HFFc6 (cell line): ENCODE data around the gene FAM222A. TPM values are rescaled to one million over a fixed set of nuclear protein-coding genes. Genes with fewer than 3 reads are reported as not detected.

Experiments used
- DNase-seq: peaks from one replicate; pipeline ENCODE4 v3.0.0-alpha.2; 2018
- H3K27ac Mint-ChIP-seq: 2 replicates; pipeline ENCODE4 v1.8.0; 2020; ENCODE audit warnings: mild to moderate bottlenecking, mixed read lengths
- H3K27me3 Mint-ChIP-seq: 2 replicates; pipeline ENCODE4 v1.8.0; 2021; ENCODE audit warnings: mild to moderate bottlenecking, moderate library complexity, mixed read lengths; ENCODE audit not compliant: insufficient read depth
- H3K36me3 Mint-ChIP-seq: 2 replicates; pipeline ENCODE4 v1.8.0; 2021; ENCODE audit warnings: low read depth, mixed read lengths
- H3K4me1 Mint-ChIP-seq: 2 replicates; pipeline ENCODE4 v1.8.0; 2020; ENCODE audit warnings: low read depth, mixed read lengths
- H3K4me3 Mint-ChIP-seq: 2 replicates; pipeline ENCODE4 v1.8.0; 2020; ENCODE audit warnings: mild to moderate bottlenecking, moderate library complexity, mixed read lengths
- H3K9me3 Mint-ChIP-seq: 2 replicates; pipeline ENCODE4 v1.8.0; 2020; ENCODE audit warnings: mild to moderate bottlenecking, mixed read lengths
- total RNA-seq, 6 experiments: library from RNA; stranded (reverse); fragmentation: NEBNext Ultra II Directional; extraction: Animal tissue kit (Norgen Biotek cat#: 25700); gene quantifications; 2 replicates in 1 of 6; 3 replicates in 5 of 6; pipeline ENCODE4 v1.2.3, GENCODE V29; 2021
- TF ChIP-seq, protein P1 (sequence below): fragments of 200-600 bp; sonication (generic); IDR thresholded peaks from 2 replicates; pipeline ENCODE4 v1.5.0; 2021; ENCODE audit warnings: antibody characterized with exemption, mild to moderate bottlenecking

The FAM222A gene
- total RNA-seq, 6 experiments from 2014 or later = 0.46 to 0.65 (median 0.64) TPM

DNA sequence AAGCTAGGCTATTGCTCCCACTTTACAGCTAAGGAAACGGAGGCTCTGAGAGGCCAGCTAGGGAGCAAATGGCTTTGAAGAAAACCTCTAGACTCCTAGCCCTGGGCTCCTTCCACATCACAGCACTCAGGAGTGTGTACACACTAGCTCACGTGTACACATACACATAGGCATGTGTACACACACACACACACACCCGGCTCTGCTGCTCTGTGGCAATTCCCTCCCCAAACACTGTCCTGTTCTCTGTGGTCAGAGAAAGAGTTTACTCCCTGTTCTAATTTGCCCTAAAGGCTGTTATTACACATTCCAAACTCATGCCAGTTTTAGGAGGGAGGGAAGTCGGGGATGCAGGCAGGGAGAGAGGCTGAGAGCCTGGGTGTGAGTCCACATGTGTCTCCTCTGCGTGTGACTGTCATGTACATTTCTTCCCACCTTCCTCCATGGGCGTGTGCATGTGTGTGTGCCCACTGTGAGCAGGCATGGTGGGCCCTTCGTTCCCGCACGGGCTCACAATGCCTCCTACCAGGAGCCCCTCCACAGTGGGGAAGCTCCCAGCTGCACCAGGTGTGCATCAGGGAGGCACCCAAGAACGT lies 105.4 kb downstream of the FAM222A start:
- H3K36me3 Mint-ChIP-seq = no peaks in the 10 kb centered on the region
- H3K27ac Mint-ChIP-seq = peak overlapping the region; percentile 39; the same call in 1 of the 2 replicates
- TF ChIP-seq, protein P1, sequence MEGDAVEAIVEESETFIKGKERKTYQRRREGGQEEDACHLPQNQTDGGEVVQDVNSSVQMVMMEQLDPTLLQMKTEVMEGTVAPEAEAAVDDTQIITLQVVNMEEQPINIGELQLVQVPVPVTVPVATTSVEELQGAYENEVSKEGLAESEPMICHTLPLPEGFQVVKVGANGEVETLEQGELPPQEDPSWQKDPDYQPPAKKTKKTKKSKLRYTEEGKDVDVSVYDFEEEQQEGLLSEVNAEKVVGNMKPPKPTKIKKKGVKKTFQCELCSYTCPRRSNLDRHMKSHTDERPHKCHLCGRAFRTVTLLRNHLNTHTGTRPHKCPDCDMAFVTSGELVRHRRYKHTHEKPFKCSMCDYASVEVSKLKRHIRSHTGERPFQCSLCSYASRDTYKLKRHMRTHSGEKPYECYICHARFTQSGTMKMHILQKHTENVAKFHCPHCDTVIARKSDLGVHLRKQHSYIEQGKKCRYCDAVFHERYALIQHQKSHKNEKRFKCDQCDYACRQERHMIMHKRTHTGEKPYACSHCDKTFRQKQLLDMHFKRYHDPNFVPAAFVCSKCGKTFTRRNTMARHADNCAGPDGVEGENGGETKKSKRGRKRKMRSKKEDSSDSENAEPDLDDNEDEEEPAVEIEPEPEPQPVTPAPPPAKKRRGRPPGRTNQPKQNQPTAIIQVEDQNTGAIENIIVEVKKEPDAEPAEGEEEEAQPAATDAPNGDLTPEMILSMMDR = no peak
- H3K4me1 Mint-ChIP-seq = peaks cover 16% of the 10 kb centered on the region
- DNase-seq = peak; percentile 88
- H3K9me3 Mint-ChIP-seq = no peaks in the 10 kb centered on the region
- peak overlapping the region; percentile 44; the same call in 1 of the 2 replicates for H3K4me3 Mint-ChIP-seq
- H3K27me3 Mint-ChIP-seq = peaks cover 4% of the 10 kb centered on the region; the same call in 1 of the 2 replicates

Other genes with a start within 250 kb of the FAM222A start
- gene KCTD10, start 236.5 kb upstream of the FAM222A start, total RNA-seq = 100 to 1,000 TPM; 127 to 145 (median 134) TPM
- 10 to 100 TPM; 41.3 to 43.6 (median 43.1) TPM for gene UBE3B, start 236.2 kb upstream of the FAM222A start, total RNA-seq
- gene MMAB, start 140.3 kb upstream of the FAM222A start, total RNA-seq = 10 to 100 TPM; 12.8 to 23.1 (median 18.7) TPM
- gene MVK, start 140.0 kb upstream of the FAM222A start, total RNA-seq = 10 to 100 TPM in 1 of 6 experiments, 1 to 10 TPM in 5; 7.1 to 10.4 (median 7.9) TPM
- gene TRPV4, start 119.6 kb downstream of the FAM222A start, total RNA-seq = 1 to 10 TPM; 1.6 to 2.5 (median 1.9) TPM
- gene GLTP, start 166.7 kb downstream of the FAM222A start, total RNA-seq = 10 to 100 TPM; 77.4 to 87.9 (median 82.0) TPM
- gene TCHP, start 186.4 kb downstream of the FAM222A start, total RNA-seq = 10 to 100 TPM; 15.0 to 21.0 (median 18.2) TPM